NCI-H526 (cell line): Measurements from ENCODE around the gene FOXO3.

Experiments used
- DNase-seq, 2 experiments: peaks; one replicate each; lab custom pipeline; 2025; lab: John Stamatoyannopoulos, UW

FOXO3 gene

DNA sequence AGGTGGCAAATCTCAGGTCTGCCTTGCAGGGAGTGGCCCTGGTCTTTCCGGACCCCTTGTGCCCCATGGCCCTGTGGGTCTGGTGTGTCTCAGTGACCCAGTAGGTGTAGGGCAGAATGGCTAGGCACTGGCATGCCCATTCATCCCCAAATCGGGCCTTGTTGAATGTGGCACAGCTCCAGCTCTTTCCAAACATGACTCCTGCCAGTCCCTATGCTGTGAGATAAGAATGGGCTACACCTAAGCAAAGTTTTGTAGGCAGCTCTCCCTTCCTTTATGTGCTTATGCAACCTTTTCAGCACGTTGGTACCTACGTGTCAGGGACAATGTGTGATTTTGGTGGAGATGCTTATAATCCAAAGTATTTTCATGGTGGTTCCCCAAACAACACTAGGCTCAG, 33.9 kb downstream of the FOXO3 start:
- DNase-seq = no peak

- DNase-seq = no peak
These were observed 36.2 kb downstream of the FOXO3 start for GRCh38 chr6:108596956-108597355.

- DNase-seq = no peak
These were observed 37.0 kb downstream of the FOXO3 start for GRCh38 chr6:108597572-108598304.

- DNase-seq = no peak
These were observed 37.7 kb downstream of the FOXO3 start for GRCh38 chr6:108598305-108598863.

GRCh38 chr6:108604156-108604555, 43.4 kb downstream of the FOXO3 start:
- DNase-seq = no peak

DNA sequence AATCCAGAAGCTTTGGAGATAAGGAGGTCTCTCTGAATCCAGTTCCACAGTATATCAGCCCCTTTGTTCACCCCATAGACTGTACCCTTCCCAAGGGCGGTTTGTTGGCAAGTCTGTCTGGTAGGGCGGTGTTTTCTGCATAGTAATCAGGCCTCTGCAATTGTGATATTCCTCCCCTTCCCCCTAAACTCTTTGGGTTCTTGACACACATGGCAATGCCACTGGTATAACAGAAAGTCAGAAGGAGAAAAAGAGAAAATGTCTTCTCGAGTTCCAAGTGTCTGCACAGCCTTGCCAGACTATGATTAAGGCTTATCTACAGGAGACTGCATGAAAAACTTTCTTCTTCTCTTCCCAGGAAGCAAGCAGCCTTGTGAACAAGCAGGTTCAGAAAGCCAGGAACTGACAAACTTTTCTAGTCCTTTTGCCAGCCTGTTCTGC, 45.6 kb downstream of the FOXO3 start:
- no peak for DNase-seq

DNA sequence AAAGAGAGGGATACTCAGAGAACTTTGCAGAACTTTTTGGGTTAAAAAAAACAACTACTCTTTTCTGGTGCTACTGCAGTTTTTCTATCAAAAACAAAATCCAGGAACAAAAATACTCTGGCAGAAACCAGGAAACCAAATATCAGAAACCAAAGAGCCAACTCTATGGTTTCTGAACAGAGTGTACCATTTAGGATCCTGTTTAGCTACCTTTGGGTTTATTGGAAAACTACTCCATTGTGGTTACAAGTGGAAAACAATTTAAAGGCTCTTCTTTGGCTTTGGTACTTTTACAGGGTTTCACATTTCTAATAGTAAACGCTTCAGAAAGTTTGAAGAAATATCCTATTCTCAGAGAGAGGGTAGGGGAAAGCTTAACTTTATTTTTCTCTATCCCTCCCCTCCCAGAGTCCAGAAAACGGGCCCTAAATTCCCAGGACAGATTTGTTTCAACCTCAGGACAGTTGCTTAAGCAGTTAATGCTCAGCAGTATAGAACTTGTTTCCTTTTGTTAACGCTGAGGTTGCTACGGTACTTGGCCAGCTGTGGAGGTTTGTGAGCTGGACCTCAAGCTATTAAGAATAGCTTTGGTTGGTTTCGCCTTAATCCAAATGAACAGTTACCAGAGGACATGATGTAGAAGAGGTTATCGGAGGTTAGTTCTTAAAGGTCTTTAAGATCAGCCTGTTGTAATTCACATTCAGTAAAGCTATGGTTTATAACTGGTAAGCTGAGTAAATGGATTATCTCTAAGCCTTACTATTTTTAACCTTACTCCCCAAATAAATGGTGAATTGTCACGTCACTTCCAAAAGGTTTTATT, 47.9 kb downstream of the FOXO3 start:
- no peak for DNase-seq

- DNase-seq = no peak
These were observed 48.6 kb downstream of the FOXO3 start for GRCh38 chr6:108609276-108609769.

DNA sequence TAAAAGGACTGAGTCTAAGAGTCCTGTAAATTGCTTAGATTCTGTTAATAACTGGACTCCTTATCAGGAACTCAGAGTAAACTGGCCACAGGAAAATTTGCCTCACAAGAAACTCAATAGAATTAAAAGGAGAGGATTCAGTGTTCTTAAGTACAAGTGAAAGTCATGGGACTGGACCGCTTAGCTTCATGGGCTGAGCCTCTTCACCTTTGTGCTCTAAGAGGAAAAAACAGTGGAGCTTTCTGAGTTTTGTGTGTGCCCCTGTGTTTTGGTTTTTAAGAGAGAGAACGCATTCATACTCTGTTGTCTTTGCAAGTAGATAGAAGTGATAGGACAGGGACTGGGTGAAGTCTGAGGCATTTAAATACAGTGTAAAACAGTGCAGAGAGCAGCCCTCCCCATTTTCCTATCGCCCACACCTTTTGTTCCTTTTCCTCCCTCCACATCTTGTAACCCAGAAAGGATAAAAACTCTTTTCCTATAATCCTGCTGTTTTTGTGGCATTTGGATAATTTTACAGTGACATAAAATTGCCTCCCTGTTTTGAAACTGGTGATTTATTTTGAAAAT, 49.6 kb downstream of the FOXO3 start:
- DNase-seq = no peak

- peak in 1 of 2 experiments; percentile 7 for DNase-seq
These were observed 50.4 kb downstream of the FOXO3 start for GRCh38 chr6:108610957-108611586.

DNA sequence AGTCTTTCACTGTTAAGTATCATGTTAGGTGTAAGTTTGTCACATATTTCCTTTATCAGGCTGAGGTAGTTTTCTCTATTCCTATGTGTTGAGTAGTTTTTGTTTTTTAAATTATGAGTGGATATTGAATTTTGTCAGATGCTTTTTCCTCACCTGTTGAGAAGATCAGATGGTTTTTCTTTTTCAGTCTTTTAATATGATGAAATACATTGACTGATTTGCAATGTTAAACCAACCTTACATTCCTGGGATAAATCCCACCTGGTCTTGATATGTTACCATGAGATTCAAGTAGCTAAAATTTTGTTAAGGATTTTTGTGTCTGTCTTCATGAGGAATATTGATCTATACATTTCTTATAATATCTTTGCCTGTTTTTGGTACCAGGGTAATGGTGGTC, 52.1 kb downstream of the FOXO3 start:
- DNase-seq = no peak

DNA sequence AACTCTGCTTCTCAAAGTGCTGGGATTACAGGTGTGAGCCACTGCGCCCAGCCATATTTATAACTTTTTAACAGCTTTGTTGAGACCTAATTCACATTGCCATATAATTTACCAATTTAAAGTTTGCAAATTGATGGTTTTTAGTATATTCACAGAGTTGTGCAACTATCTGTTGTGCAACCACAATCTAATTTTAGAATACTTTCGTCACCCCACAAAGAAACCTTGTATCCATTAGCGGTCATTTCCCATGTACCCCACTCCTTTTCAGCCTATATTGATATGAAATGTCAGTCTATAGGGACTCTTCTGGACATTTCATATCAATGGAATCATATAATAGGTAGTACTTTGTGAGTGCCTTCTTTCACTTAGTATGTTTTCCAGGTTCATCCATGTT, 55.8 kb downstream of the FOXO3 start:
- no peak for DNase-seq

- no peak for DNase-seq
These were observed 56.3 kb downstream of the FOXO3 start for GRCh38 chr6:108616973-108617372.

DNA sequence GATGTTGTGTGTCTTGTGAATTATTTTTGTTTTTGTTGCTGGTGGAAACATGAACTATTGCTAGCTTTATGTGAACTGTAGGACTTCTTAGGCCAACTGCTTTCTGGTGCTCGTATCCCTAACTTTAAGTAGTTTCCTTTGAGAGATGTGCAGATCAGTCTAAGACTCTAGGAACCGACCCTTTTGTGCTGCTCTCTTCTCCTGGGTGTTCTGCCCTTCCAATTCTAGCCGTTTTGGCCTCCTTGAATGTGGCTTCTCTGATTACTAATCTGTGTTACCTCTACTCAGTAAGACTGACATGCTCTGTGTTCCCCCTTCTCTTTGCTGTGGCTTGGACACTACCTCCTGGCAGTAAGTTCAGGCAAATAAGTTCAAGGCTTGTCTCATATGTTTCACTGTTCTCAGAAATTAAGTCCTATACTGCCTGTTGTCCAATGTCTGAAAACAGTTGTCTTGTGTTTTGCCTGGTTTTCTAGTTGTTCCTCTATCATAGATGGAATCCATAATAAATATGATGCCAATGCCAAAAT, 58.0 kb downstream of the FOXO3 start:
- DNase-seq = no peak

DNA sequence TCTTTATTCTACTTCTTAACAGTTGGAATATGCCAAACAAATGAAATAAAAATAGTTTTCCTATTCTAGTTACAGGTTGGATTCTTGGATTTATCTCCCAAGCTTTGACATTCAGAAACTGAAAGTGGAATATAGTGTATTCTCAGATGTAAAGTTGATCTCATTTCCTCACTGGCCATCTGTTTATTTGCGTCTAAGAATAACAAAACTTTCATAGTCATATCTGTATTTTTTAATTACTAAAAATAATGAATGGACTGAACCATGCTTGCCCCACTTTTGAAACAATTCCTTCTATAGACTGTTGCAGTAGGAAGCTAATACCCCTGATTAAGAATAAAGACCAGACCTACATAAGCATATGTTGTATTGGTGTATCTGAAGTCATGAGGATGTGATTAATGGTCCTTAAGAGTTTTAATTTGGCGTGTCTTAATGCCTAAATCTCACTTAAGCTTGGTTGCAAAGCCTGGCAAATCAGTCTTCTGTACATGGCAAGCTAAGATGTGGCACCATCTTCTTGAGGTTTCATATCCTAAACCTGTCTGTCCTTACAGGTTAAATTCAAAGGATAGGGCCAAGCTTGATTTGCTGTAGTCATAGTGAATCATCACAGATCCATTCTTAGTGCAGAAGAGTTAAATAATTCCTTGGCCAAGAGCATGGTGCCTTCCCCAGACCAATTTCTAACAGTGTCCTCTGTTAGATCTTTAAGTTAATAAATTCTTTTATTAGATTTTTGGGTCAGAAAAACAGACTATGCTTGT, 58.9 kb downstream of the FOXO3 start:
- no peak for DNase-seq

DNA sequence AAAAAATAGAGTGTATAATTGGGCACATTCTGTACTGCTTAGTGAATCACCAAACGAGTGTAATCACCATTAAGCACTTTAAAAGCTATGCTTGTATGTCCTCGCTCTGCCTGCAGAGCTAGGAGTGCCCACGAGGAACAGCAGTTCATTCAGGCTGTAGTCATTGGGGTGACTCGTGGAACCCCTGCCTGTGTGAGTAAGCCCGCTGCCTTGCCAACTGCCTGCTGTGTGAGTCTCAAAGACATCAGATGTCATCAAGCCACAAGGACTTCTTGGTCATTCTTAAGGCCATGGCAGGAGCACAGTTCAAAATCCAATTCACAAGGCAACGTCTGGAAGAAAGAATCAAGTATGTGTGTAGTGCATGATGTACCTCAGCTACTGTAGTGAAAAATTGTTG, 60.4 kb downstream of the FOXO3 start:
- no peak for DNase-seq

DNA sequence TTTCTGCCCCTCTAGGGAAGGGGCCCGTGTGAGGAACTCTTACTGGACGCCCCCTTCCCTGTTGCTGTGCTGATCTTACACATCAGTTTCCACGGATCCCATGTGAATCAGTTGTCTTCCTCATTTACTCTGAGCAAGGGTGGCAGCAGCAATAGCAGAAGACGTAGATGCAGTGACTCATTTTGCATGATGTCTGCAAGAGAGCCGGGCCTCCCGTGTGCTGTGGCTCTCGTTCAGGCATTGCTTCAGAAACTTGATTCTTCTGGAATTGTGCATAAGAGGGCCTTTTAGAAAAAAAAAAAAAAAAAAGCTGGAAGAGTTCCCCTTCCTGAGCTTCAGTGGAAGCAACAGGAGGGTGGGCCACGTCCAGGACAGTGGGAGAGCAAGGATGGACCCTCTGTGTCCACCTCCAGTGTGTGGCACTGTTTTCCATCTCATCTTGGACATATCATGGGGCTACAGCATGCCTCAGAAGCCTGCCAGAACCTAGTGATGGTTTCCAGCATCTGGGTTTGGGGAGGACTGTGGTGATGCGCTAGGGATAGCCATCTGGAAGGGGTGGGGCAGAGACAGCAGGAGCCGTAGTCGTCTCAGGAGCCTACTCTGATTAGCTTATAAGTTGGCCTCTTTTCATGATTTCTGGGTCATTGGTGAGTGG, 62.1 kb downstream of the FOXO3 start:
- DNase-seq = no peak

GRCh38 chr6:108623995-108624394, 63.3 kb downstream of the FOXO3 start:
- no peak for DNase-seq

- DNase-seq = no peak
These were observed 64.9 kb downstream of the FOXO3 start for GRCh38 chr6:108625581-108625980.

DNA sequence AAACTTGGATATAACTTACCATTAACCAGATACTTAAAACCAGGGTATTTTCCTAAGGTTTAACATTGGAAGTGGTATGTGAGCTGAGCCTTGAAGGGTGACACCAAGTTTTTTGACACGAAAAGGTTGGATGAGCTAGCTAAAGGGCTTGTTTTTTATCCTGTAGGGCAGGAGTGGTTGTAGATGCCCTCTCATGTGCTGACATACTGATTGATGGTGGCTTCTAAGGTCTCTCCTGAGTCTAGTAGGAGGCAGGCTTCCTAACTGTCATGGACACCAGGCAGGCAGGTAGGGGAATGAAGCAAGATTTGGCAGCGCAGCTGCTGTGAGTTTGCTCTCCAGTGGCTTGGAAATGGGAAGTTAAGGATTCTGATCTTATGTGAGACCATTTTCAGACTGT, 66.1 kb downstream of the FOXO3 start:
- no peak for DNase-seq
